ENCODE results near the gene GRIK2. TPM values are rescaled to one million over a fixed set of nuclear protein-coding genes. Genes with fewer than 3 reads are reported as not detected.

Gene GRIK2
- total and polyA plus RNA-seq, 7 donors = 0.25 to 8.9 (median 2.1) TPM; not detected in 2

DNA sequence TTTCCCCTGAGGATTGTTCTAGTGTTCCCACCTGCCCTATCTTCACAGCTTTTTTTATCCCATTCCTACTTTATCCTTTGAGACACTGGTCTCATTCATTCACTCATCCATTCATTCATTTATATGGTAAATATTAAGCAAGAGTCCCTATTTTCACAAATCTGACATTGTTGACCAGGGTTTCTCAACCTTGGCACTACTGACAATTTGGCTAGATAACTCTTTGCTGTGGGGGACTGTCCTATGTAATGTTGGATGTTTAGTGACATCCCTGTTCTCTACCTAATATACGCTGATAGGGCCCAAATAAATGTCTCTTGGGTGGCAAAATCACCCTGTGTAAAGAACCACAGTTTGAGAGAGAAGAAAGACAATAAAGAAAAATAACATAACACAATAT, 345.0 kb downstream of the GRIK2 start:
- H3K9me3 ChIP-seq = no peaks in the 10 kb centered on the region
- DNase-seq = no peak
- intact Hi-C loops (cut with DNase I) = no loop called here

DNA sequence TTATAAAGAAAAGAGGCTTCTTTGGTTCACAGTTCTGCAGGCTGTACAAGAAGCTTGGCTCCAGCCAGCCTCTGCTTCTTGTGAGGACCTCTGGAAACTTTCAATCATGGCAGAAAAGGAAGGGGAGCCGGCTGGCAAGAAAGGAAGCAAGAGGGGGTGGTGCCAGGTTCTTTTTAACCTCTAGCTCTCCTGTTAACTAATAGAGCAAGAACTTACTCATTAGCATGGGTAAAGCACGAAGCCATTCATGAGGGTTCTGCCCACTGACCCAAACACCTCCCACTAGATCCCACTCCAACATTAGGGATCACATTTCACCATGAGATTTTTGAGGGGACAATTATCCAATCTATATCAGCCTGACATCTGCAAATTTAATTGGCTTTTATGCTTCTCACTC, 347.1 kb downstream of the GRIK2 start:
- no peaks in the 10 kb centered on the region for H3K9me3 ChIP-seq
- H3K27me3 ChIP-seq = no peaks in the 10 kb centered on the region
- no peaks in the 10 kb centered on the region for H3K36me3 ChIP-seq
- TF ChIP-seq, protein P1, sequence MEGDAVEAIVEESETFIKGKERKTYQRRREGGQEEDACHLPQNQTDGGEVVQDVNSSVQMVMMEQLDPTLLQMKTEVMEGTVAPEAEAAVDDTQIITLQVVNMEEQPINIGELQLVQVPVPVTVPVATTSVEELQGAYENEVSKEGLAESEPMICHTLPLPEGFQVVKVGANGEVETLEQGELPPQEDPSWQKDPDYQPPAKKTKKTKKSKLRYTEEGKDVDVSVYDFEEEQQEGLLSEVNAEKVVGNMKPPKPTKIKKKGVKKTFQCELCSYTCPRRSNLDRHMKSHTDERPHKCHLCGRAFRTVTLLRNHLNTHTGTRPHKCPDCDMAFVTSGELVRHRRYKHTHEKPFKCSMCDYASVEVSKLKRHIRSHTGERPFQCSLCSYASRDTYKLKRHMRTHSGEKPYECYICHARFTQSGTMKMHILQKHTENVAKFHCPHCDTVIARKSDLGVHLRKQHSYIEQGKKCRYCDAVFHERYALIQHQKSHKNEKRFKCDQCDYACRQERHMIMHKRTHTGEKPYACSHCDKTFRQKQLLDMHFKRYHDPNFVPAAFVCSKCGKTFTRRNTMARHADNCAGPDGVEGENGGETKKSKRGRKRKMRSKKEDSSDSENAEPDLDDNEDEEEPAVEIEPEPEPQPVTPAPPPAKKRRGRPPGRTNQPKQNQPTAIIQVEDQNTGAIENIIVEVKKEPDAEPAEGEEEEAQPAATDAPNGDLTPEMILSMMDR (IDR thresholded peaks at IDR 0.05) = no peak
- no peak for TF ChIP-seq EP300 (IDR thresholded peaks at IDR 0.05)
- no peak for TF ChIP-seq POLR2AphosphoS5 (IDR thresholded peaks at IDR 0.05)
- no peak for TF ChIP-seq POLR2A (IDR thresholded peaks at IDR 0.05)
- WGBS, 2 donors = 37 to 53% methylated on average over 2 of the region's 2 CpGs
- no peak overlapping the region for H3K4me3 ChIP-seq
- no peak for DNase-seq
- intact Hi-C loops (cut with DNase I) = no loop called here
- peaks cover 0 to 2% (median 0%) of the 10 kb centered on the region in 4 donors for H3K4me1 ChIP-seq
- H3K27ac ChIP-seq = no peak overlapping the region

More for the DNA sequence above, 345.0 kb downstream of the GRIK2 start:
- H3K36me3 ChIP-seq = no peaks in the 10 kb centered on the region
- no peak overlapping the region for H3K4me3 ChIP-seq
- H3K27ac ChIP-seq = no peak overlapping the region
- TF ChIP-seq POLR2AphosphoS5 (IDR thresholded peaks at IDR 0.05) = no peak
- TF ChIP-seq, protein P1 (IDR thresholded peaks at IDR 0.05) = no peak
- TF ChIP-seq POLR2A (IDR thresholded peaks at IDR 0.05) = no peak
- no peak for TF ChIP-seq EP300 (IDR thresholded peaks at IDR 0.05)
- WGBS, 2 donors = 67 to 71% methylated on average over 1 of the region's 1 CpG
- H3K27me3 ChIP-seq = no peaks in the 10 kb centered on the region
- H3K4me1 ChIP-seq = peaks cover 0 to 2% (median 0%) of the 10 kb centered on the region in 4 donors

DNA sequence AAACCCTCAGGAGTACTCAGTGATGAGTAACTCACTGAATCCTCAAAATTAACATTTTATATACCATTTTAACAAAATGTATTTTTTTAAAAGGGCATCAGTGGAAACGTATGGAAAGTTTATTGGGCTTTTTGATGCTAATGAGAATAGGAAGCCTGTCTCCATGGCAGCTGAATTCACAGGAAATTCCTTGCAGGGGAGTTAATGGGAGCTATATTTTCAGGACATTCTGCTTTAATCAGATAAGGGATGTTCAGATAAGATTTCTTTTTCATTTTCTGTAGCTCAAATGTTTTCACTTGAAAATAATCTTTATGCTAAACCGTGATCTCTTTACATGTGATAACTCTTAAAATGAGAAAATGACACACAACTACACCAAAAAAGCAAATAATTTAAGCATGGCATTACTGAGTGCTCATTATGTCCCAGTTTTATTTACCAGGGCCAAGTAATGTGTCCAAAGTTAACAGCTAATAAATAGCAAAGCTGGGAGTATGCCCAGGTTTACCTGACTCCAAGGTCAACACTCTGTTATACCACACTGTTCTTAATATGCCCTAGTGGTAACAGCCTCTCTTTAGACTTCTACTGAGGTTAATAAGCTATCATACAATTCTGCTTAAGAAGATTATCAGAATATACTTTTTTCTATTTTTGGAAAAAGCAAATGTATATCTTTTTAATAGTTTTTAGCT, 348.1 kb downstream of the GRIK2 start:
- no peak for DNase-seq
- Histone ChIP-seq H3K36me3 (no peaks in the 10 kb centered on the region), H3K4me1 (peaks cover 0 to 2% (median 0%) of the 10 kb centered on the region in 4 donors), H3K27me3 (no peaks in the 10 kb centered on the region), H3K27ac (no peak overlapping the region), H3K9me3 (no peaks in the 10 kb centered on the region), H3K4me3 (no peak overlapping the region)
- WGBS, 2 donors = 40 to 66% methylated on average over 2 of the region's 2 CpGs
- TF ChIP-seq EP300 (IDR thresholded peaks at IDR 0.05) (no peak), POLR2AphosphoS5 (IDR thresholded peaks at IDR 0.05) (no peak), POLR2A (IDR thresholded peaks at IDR 0.05) (no peak)
- TF ChIP-seq, protein P1 (IDR thresholded peaks at IDR 0.05) = no peak
- intact Hi-C loops (cut with DNase I) = no loop called here

DNA sequence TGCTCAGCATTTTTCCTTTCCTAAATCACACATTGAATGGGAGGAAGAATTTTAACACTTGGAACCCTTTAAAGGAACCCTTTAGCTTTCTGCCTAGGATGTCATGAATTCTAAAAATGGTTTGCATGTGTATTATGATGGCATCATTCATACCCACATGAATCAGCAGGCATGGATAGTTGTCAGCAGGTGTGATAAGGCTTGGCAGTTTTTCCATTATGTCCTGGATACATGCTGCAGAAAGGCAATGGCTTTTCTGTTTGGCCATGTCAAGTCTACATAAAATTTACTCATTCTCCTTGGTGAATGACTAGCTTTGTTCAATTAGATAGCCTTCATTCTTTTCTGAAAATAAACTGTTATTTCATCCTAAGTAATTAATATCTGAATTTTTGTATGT, 353.7 kb downstream of the GRIK2 start:
- H3K9me3 ChIP-seq = no peaks in the 10 kb centered on the region
- no peaks in the 10 kb centered on the region for H3K27me3 ChIP-seq
- DNase-seq = no peak
- no peak overlapping the region for H3K27ac ChIP-seq
- TF ChIP-seq POLR2AphosphoS5 (IDR thresholded peaks at IDR 0.05) (no peak), EP300 (IDR thresholded peaks at IDR 0.05) (no peak), POLR2A (IDR thresholded peaks at IDR 0.05) (no peak)
- TF ChIP-seq, protein P1 (IDR thresholded peaks at IDR 0.05) = no peak
- H3K36me3 ChIP-seq = no peaks in the 10 kb centered on the region
- intact Hi-C loops (cut with DNase I) = no loop called here
- no peak overlapping the region for H3K4me3 ChIP-seq
- H3K4me1 ChIP-seq = peaks cover 0 to 2% (median 0%) of the 10 kb centered on the region in 4 donors

DNA sequence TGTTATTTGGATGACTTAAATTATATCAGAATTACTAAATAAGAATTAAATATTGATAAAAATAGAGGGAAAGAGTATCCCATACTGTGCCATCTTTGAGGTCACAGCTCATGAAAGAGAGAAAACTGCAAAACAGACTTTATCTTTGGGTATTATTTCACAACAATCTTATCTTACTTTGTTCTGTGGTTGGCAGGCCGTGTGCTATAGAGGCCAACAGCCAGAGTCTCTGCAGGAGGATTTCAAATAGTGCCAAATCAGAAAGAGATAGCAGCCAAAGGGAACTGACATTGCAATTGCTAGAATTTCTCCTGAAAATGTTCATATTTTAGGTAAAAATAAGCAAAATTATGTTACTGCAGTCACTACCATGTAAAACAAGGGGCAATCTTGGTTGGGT, 354.2 kb downstream of the GRIK2 start:
- DNase-seq = no peak
- no peaks in the 10 kb centered on the region for H3K36me3 ChIP-seq
- intact Hi-C loops (cut with DNase I) = no loop called here
- no peaks in the 10 kb centered on the region for H3K9me3 ChIP-seq
- TF ChIP-seq, protein P1 (IDR thresholded peaks at IDR 0.05) = no peak
- TF ChIP-seq POLR2AphosphoS5 (IDR thresholded peaks at IDR 0.05) (no peak), EP300 (IDR thresholded peaks at IDR 0.05) (no peak), POLR2A (IDR thresholded peaks at IDR 0.05) (no peak)
- 44 to 46% methylated on average over 1 of the region's 1 CpG for whole genome bisulfite sequencing, 2 donors
- H3K27me3 ChIP-seq = no peaks in the 10 kb centered on the region
- H3K27ac ChIP-seq = no peak overlapping the region
- H3K4me3 ChIP-seq = no peak overlapping the region
- H3K4me1 ChIP-seq = peaks cover 0 to 2% (median 0%) of the 10 kb centered on the region in 4 donors
